Activated T-cell treated with anti-CD3 and anti-CD28 coated beads for 24 hours (primary cell): ENCODE results near the gene PPM1N.
"Not testable (repeated sequence)": the region's sequence is repeated elsewhere in the genome, so short reads cannot be mapped to it uniquely, and the experiment has no call there.

Experiments
- DNase-seq: peaks from one replicate; pipeline ENCODE4 v3.0.0-alpha.2; 2020; ENCODE audit warnings: low read depth

The PPM1N gene

GRCh38 chr19:45508861-45509691 is 10.8 kb downstream of the PPM1N start:
- DNase-seq, result no peak

GRCh38 chr19:45509692-45510015 is 11.4 kb downstream of the PPM1N start:
- DNase-seq, result no peak

- not testable (repeated sequence) for DNase-seq
Observed at GRCh38 chr19:45510352-45510751, 12.1 kb downstream of the PPM1N start.

GRCh38 chr19:45511074-45511473 is 12.8 kb downstream of the PPM1N start:
- DNase-seq, result no peak

GRCh38 chr19:45512881-45513483 is 14.7 kb downstream of the PPM1N start:
- DNase-seq, result no peak

GRCh38 chr19:45514376-45515051 is 16.3 kb downstream of the PPM1N start:
- no peak for DNase-seq

GRCh38 chr19:45515081-45515624 is 16.9 kb downstream of the PPM1N start:
- DNase-seq, result no peak

- no peak for DNase-seq
Observed at GRCh38 chr19:45515807-45516401, 17.7 kb downstream of the PPM1N start.

GRCh38 chr19:45517238-45517637 is 19.0 kb downstream of the PPM1N start:
- DNase-seq, result no peak

GRCh38 chr19:45517641-45518468 is 19.6 kb downstream of the PPM1N start:
- DNase-seq, result no peak

- DNase-seq, result no peak
Observed at GRCh38 chr19:45518469-45518826, 20.2 kb downstream of the PPM1N start.

GRCh38 chr19:45522010-45522941 is 24.0 kb downstream of the PPM1N start:
- no peak for DNase-seq

- peak; percentile 69 for DNase-seq
Observed at GRCh38 chr19:45523642-45524256, 25.5 kb downstream of the PPM1N start.

GRCh38 chr19:45524575-45525129 is 26.4 kb downstream of the PPM1N start:
- DNase-seq, result no peak

GRCh38 chr19:45526143-45526542 is 27.9 kb downstream of the PPM1N start:
- no peak for DNase-seq

GRCh38 chr19:45526971-45527370 is 28.7 kb downstream of the PPM1N start:
- no peak for DNase-seq

- no peak for DNase-seq
Observed at GRCh38 chr19:45527731-45528130, 29.5 kb downstream of the PPM1N start.

GRCh38 chr19:45528149-45528743 is 30.0 kb downstream of the PPM1N start:
- DNase-seq, result no peak

GRCh38 chr19:45528744-45529419 is 30.6 kb downstream of the PPM1N start:
- DNase-seq, result no peak
